ENCODE data around the gene KRTAP5-5. TPM values are rescaled to one million over a fixed set of nuclear protein-coding genes. Genes with fewer than 3 reads are reported as not detected.

KRTAP5-5 gene
- total RNA-seq, 1 donor from 2014 or later: not detected

DNA sequence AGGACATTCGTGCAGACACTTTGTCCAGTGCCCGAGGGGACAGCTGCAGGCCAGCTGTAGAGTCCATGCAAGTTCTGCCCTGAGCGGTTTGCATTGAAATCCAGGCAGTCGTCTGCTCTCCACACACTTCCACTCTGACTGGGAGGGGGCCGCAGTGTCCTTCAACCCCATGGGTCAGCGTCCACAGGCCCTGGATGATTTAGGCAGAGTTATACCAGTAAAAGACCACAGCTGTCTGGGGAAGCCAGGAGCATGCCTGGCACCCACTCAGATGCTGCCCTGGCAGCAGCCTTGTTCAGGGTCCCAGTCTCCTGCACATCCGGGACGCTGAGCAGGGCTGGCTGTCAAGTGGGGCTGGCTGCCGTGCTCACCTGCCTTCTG lies 26.5 kb downstream of the KRTAP5-5 start:
- peak; percentile 41 for DNase-seq (ENCODE audit: low spot score)

DNA sequence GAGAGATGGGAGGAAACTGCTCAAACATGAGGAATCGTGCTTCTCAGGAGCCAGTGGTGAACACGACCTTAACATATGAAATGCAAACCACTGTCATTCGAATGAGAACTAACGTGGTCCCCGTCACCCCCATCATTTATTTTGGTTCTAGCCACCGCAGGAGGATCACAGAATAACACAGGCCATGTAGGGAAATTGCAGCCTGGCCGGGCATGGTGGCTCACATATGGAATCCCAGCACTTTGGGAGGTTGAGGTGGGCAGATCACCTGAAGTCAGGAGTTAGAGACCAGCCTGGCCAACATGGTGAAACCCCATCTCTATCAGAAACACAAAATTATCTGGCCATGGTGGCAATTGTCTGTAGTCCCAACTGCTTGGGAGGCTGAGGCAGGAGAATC lies 27.1 kb downstream of the KRTAP5-5 start:
- peak; percentile 24 for DNase-seq (ENCODE audit: low spot score)

DNA sequence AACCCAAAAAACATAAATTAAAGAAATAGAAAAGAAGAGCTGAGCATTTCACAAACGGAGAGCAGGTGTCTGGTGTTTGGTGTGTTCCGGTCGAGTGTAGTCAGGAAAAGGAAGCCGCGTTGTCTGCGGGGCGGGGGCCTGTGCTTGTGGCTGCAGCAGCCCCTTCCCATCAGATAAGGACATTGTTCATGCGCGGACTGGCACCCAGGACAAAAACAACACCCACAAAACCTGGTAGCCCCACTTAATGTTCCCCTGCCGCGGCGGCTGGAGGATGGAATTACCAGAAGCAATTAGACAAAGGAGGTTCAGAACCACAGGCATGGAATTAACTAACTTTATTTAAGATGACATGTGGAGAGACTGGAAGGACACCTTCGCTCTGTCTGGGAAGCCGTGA lies 29.9 kb downstream of the KRTAP5-5 start:
- peak; percentile 35 for DNase-seq (ENCODE audit: low spot score)

DNA sequence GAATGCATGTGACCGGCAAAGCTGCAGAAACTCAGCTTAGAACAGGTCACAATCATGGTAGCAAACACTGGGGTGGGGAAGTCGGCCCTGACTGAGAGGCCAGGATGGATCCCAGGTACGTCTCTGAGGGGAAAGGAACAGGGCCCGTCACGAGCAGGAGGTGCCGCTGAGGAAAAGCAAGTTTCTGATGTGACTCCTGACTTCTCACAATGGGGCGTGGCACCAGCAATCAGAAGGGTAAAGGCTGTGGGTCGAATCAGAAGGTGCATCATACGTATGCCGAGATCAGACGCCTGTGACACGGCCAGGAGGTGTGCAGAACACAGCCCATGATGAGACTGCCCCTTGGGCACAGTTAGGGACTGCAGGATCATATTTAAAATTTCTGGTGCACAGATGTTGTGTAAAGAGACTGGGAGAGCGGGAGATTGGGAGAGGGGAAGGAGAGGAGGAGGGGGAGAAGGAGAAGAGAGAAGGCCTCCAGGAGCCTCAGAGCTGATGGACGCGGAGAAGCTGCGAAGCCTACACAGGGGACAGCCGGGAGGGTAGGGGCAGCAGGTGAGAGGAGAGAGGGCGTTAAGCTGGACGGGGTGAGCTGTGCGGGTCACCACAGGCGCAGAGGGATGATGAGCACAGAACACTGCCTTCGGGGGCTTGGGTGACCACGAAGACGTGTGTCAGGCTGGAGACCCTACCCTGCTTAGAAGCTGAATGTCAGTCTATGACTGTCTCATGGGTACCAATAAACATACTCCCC lies 30.7 kb downstream of the KRTAP5-5 start:
- peak; percentile 29 for DNase-seq (ENCODE audit: low spot score)

DNA sequence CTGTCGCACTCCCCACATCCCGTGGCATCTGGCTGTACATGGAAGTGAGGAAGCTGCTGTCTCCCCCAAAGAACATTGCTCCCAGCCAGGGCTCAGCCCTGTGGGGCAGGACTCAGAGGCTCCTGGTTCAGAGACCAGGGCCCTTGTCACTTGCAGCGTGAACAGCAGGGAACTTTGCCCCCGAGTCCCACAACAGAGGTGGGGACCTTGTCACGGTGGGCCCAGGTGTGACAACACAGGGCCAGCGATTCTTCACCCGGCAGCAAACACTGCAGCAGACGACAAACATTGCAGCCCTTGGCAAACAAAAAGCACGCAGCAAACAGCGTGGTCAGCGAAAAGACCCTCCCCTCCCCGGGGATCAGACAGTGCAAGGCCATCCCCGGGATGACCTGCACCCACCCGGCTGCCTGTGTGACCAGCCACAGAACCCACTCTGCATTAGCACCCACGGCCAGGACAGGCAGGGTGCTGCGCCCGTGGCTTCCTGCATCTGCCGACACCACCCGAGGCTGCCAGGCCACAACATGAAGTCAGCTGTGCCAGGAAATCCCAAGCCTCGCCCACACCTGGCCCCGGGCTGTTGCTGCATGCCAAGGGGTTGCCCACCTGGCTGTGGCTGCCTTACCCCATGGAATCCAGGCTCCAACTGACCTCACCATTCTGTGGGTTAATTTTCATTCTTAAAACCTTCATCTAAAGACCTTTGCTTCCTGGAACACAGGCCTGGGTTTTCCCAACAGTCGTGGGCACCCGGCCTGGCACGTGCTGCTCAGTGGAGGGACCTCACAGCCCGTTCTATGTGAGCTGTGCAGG lies 32.1 kb downstream of the KRTAP5-5 start:
- DNase-seq (ENCODE audit: low spot score): peak; percentile 37

DNA sequence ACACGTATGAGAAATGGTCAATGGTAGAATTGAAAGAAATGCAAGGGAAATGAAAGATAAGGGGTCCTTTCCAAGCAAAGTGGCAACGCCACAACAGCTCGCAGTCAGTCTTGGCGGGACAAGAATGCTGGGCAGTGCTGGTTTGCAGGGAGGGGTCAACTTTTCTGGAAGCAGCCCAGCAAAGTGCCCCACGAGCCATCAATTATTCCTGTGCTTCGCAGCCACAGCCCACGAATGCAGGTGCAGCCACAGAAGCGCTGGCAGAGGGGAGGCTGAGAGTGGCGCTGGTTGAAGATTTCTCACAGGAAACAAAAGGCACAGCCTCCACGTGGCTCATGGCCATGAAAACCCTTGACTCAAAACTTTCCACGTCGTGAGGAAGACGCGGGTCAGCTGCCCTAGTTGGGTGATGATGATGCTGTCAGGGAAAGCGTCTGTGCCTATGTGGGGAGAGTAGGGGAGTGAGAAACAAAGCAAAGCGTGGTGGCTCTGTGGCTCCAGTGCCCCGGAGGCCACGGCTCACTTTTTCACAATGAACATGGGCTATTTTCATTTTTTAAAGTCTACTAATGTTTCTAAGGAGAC lies 33.2 kb downstream of the KRTAP5-5 start:
- DNase-seq (ENCODE audit: low spot score): peak; percentile 5

DNA sequence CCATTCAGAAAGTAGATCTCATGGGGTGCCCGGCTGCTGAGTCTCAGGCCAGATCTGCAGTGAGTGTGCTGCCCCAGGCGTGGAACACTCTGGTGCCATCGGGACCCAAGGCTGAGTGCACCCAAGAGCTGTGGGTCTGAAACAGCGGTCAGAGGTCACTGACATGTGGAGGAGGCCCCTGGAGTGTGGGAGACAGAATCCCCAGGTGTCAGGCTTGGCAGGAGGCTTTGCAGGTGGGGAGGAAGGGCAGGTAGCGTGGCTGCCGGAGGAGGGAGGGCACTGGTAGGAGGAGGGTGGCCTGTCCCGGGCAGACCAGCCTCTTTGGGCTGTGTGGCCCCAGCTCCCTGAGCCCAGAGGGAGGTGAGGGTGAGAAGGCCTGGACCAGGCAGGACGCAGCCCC lies 35.7 kb downstream of the KRTAP5-5 start:
- DNase-seq (ENCODE audit: low spot score): peak; percentile 10

DNA sequence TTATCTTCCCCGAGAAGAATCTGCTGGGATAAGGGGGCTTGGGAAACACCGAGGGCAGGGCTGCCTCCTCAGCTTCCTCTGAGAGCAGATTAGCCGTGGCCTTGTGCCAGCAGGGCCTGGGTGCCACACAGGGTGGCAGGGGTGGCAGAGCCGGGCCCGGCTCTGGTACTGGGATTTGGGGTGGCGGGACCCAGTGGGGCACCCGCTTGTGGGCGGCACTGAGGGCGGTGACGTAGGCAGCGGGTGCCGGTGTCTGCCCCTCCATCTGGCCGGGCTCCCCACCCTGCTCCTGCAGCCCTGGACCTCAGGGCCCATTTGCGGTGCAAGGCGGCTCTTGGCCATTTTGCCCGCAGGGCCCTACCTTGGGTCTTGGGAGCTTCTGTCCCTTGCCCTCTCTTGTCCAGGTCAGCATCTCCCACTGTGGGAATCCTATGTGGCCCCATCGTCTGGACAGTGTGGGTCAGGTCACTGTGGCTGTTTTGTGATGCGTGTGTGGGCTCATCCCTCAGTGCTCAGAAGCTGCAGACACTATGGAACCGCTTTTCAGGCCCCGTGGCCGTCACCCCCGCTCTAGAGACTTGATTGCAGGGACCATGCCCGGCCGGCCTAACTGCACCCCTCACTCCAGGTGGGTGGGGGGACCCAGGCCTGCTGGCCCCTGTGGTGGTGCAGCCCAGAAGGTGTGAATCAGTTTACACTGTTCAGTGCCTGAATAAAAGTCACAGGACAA lies 37.7 kb downstream of the KRTAP5-5 start:
- no peak for DNase-seq (ENCODE audit: low spot score)

DNA sequence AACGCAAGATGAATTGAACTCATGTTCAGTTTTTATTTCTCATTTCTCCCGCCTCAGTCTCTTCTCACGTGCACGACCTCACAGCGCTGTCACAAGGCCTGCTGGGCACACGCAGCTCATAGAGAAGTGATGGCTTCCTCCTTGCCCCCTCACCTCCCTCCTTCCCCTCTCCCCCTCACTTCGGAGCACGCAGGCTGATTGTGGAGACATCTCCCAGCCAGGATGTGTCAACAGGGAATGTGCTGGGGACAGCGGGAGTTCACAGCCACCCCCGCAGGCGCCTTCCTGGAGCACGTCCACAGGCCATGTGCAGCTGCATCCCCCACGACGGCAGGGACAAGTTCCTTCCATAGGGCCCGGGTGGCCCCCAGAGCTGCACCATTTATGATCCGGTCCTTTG lies 38.3 kb downstream of the KRTAP5-5 start:
- no peak for DNase-seq (ENCODE audit: low spot score)

DNA sequence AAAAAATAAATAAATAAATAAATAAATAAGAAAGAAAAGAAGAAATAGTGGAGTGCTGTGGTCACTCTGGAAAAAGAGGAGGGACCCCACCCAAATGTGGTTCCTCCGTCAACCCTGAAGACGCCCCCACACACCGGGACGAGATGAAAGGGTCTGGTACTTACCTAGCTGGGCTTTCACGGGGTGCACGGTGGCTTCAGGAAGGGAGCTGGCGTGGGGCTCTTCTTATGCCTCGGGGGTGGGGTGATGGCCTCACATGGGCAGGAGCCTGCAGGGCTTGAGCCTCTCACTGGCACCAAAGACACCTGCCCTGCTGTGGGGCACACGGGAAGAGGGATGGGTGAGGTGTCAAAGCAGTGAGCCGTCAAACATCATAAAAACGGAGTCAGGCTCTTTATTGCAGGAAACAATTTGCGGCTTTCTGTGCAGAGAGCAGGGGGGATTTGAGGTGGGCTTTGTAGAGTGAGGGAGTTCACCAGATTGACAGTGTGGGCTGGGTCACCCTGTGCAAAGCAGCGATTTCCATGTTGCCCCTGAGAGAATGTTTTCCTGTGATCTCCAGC lies 39.4 kb downstream of the KRTAP5-5 start:
- DNase-seq (ENCODE audit: low spot score): no peak

DNA sequence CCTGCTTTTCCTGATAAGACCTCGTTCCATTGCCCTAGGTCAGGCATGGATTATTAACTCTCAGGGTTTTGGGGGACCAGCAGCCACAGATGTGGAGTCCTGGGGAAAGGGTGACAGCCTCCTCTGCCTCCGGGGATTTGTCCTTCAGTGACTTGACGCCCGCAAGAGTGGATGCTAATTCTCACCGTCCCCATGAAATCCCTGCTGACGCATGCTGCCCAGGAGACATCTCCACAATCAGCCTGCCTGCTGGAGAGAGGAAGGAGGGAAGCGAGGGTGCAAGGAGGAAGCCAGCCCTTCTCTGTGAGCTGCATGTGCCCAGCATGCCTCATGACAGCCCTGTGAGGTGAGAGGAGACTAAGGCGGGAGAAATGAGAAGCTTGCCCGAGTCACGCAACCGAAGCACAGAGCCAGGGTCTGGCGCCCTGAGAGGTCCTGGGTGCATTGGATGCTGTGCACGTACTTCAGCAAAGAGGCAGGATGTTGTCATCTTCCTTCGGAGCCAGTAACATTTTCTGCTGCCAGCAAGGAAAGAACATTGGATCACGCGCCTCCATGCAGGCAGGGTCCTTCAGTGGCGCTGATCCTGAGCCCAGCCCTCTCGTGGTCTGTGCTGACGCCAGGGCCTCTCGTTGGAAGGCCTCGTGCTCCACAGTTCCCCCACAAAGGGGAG lies 40.1 kb downstream of the KRTAP5-5 start:
- peak; percentile 41 for DNase-seq (ENCODE audit: low spot score)

DNA sequence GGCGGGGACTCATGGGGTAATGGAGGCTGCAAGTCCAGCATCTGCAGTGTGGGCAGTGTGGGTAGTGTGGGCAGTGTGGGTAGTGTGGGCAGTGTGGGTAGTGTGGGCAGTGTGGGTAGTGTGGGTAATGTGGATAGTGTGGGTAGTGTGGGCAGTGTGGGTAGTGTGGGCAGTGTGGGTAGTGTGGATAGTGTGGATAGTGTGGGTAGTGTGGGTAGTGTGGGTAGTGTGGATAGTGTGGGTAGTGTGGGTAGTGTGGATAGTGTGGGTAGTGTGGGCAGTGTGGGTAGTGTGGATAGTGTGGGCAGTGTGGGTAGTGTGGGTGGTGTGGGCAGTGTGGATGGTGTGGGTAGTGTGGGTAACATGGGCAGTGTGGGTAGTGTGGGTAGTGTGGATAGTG lies 40.9 kb downstream of the KRTAP5-5 start:
- peak; percentile 3 for DNase-seq (ENCODE audit: low spot score)

DNA sequence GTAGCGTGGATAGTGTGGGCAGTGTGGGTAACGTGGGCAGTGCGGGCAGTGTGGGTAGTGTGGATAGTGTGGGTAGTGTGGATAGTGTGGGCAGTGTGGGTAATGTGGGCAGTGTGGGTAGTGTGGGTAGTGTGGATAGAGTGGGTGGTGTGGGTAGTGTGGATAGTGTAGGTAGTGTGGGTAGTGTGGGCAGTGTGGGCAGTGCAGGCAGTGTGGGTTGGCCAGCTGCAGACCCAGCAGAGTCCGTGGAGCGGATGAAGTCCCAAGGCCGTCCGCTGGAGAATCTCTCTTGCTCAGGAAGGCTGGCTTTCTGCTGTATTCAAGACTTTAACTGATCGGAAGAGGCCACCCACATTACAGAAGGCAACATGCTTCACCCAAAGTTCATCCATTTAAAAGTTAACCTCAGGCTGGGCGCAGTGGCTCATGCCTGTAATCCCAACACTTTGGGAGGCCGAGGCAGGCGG lies 41.4 kb downstream of the KRTAP5-5 start:
- DNase-seq (ENCODE audit: low spot score): peak; percentile 32

DNA sequence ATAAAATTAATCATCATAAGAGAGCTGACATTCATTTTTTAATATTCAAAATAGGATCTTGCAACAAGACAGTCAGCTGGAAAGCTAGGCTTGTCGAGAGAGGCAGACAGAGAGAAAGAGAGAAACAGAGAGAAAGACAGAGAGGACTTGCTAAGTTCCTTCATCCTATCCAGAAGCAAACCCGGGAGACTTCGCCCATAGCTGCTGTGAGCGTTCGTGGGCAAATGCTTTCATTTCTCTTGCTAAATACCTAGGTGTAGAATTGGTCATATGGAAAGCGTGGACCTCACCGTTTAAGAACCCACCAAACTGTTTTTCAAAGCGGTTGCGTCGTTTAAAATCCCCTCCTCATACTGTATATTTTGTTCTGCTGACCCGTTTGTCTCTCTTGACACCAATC lies 42.1 kb downstream of the KRTAP5-5 start:
- DNase-seq (ENCODE audit: low spot score): peak; percentile 17

DNA sequence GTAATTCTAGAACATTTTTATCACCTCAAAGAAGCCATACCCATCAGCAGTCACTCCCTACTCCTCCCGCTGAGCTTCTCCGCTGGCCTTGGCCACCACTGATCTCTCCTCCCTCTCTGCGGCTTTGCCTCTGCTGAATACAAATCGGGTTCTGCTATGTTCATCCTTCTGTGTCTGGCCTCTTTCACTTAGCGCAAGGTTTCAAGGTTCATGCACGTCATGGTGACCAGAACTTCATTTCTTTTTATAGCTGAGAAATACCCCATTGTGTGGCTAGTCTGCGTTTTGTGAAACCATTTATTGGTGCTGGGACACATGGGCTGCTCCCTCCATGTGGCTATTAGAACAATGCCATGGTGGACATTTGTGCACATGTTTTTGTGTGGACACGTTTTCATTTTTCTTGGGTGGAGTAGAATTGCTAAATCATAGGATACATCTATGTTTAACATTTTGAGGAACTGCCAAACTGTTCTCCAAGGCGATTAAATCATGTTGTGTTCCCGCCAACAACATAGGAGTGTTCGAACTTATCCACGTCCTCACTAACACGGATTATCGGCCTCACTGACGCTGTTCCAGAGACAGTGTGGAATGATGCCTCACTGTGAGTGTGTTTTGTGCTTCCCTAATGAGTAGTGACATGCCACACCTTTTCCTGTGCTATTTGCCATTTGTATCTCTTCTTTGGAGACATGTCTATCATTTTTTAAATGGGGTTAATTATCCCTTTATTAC lies 43.2 kb downstream of the KRTAP5-5 start:
- DNase-seq (ENCODE audit: low spot score): peak; percentile 10

DNA sequence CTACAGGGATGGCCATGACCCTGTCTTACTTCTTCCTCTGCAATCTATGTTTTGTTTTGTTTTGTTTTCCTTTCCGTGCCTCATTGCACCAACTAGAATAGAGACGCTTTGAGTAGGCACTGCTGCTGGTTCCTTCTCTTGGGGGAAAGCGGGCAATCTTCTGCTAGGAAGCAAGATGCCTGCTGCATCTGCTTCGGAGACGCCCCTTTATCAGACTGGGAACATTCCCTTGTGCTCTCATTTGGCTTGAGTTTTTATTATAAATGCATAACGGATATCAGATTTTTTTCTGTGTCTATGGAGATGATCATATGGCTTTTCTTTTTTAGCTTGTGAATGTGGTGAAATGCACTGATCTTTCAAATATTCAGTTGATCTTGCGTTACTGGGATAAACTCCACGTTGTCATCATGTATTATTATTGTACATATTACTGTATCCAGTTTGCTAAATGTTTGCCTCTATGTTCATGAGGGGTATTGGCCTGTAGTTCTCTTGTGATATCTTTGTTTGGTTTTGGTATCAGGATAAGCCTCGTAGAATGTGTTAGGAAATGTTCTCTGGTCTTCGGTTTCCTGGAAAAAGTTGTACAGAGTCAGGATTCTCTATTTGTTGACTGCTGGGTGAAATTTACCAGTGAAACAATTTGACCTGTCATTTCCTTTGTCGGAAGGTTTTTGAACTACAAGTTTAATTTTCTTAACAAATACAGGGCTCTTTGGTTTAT lies 44.0 kb downstream of the KRTAP5-5 start:
- peak; percentile 22 for DNase-seq (ENCODE audit: low spot score)

DNA sequence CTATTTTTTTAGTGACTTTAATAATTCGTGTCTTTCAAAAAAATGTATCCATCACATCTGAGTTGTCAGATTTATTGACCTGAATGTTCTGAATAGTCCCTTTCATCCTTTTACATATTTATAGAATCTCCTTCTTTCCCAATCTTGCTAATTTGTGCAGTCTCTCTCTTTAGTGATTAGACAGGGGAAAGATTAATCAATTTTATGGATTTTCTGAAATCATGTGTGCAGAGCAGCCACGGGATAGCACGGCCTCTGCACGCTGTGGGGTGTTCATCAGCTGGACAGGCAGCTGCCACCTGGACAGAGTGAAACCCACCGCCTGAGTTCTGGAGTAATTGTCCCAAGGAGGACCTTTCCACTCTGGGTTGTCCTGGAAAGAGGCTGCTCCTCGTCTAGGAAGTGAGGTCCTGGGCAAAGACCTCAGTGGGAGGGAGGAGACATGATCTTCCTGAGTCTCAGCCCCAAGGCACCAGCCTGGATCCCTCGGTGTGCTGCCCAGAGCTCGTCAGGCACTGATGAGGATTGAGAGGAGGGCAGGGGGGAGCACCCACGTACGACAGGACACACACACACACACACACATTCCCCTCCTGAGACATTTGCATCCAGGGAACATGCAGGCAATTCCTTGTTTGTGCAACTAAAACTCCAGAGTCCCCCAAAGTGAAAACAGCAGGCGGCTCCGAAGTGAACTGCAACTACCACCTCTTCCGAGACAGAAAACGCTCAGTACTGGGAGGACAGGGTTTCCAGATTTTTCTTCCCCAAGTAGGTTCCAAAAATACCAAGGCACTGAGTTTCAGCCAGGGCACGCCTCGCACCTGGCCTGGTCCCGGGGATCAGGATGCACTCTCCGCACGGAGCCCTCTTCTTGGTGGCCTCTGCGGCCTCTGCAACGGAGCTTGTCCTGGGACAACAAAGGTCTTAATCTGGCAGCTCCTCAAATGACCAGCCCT lies 44.9 kb downstream of the KRTAP5-5 start:
- peak; percentile 27 for DNase-seq (ENCODE audit: low spot score)

DNA sequence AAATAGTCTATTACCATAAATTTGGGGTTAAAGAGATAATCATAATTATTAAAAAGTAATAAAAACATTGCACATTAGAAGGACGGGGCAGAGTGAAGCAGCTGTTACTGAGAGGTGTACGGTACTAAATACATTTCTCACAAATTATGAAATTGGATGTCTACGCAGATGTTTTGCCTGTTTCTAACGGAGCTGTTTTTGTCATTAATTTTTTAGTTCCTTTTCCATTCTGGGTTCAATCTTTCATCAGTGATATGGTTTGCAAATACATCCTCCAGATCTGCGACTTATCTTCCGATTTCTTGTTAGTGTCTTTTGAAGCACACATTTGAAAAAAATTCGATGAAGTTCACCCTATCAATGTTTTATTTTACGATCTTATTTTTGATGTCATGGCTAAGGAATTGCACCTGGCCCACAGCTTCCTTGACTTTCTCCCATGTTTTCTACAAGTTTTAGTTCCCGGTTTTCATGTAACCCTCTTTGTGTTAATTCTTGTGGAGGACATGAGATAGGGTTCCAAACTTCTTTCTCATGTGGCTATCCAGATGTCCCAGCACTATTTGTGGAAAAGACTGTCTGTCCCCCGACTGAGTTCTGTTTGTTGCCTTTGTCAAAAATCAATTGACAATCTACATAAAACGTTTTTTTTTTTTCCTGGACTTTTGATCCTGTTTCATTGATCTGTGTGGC lies 46.1 kb downstream of the KRTAP5-5 start:
- no peak for DNase-seq (ENCODE audit: low spot score)

All from ureter (tissue), 1 donor.